ENCODE measurements around the gene IKZF3. TPM values are rescaled to one million over a fixed set of nuclear protein-coding genes. Genes with fewer than 3 reads are reported as not detected.

The IKZF3 gene
- total and polyA plus RNA-seq, 5 donors, result 0.14 to 1.3 (median 0.50) TPM

- DNase-seq (no peak), ATAC-seq (no peak)
- intact Hi-C loops (cut with DNase I), result no loop called here
- H3K27me3 ChIP-seq (ENCODE audit: control insufficient read depth, insufficient read depth), result no peaks in the 10 kb centered on the region
- H3K27ac ChIP-seq (ENCODE audit: low read length), result no peak overlapping the region
- 79% methylated on average over 2 of the region's 2 CpGs for WGBS
- no peaks in the 10 kb centered on the region for H3K4me1 ChIP-seq (ENCODE audit: control insufficient read depth, insufficient read depth, low read length)
- no peak overlapping the region for H3K4me3 ChIP-seq (ENCODE audit: low read length)
- H3K9me3 ChIP-seq (ENCODE audit: control insufficient read depth, low read length), result no peaks in the 10 kb centered on the region
These were observed 49.6 kb downstream of the IKZF3 start for GRCh38 chr17:39814497-39814896.

- WGBS, result 80% methylated on average over 11 of the region's 11 CpGs
- DNase-seq, result no peak
- no peak for ATAC-seq
- Histone ChIP-seq H3K27ac (ENCODE audit: low read length) (no peak overlapping the region), H3K9me3 (ENCODE audit: control insufficient read depth, low read length) (no peaks in the 10 kb centered on the region), H3K4me1 (ENCODE audit: control insufficient read depth, insufficient read depth, low read length) (no peaks in the 10 kb centered on the region), H3K27me3 (ENCODE audit: control insufficient read depth, insufficient read depth) (no peaks in the 10 kb centered on the region), H3K4me3 (ENCODE audit: low read length) (no peak overlapping the region)
- intact Hi-C loops (cut with DNase I), result no loop called here
These were observed 50.5 kb downstream of the IKZF3 start for GRCh38 chr17:39813631-39814030.

GRCh38 chr17:39812466-39812865, 51.6 kb downstream of the IKZF3 start:
- Histone ChIP-seq H3K4me3 (ENCODE audit: low read length) (no peak overlapping the region), H3K27ac (ENCODE audit: low read length) (no peak overlapping the region), H3K27me3 (ENCODE audit: control insufficient read depth, insufficient read depth) (no peaks in the 10 kb centered on the region), H3K9me3 (ENCODE audit: control insufficient read depth, low read length) (no peaks in the 10 kb centered on the region), H3K4me1 (ENCODE audit: control insufficient read depth, insufficient read depth, low read length) (no peaks in the 10 kb centered on the region)
- WGBS, result 77% methylated on average over 6 of the region's 6 CpGs
- no peak for DNase-seq
- intact Hi-C loops (cut with DNase I), result no loop called here
- ATAC-seq, result no peak

- no peak for ATAC-seq
These were observed 53.0 kb downstream of the IKZF3 start for GRCh38 chr17:39810939-39811728.

GRCh38 chr17:39809221-39809620, 54.9 kb downstream of the IKZF3 start:
- 61% methylated on average over 2 of the region's 2 CpGs for WGBS
- Histone ChIP-seq H3K27me3 (ENCODE audit: control insufficient read depth, insufficient read depth) (no peaks in the 10 kb centered on the region), H3K27ac (ENCODE audit: low read length) (no peak overlapping the region), H3K4me1 (ENCODE audit: control insufficient read depth, insufficient read depth, low read length) (no peaks in the 10 kb centered on the region), H3K9me3 (ENCODE audit: control insufficient read depth, low read length) (no peaks in the 10 kb centered on the region), H3K4me3 (ENCODE audit: low read length) (no peak overlapping the region)
- ATAC-seq (no peak), DNase-seq (no peak)
- intact Hi-C loops (cut with DNase I), result no loop called here

More at GRCh38 chr17:39810939-39811728, 53.0 kb downstream of the IKZF3 start:
- H3K9me3 ChIP-seq (ENCODE audit: control insufficient read depth, low read length), result no peaks in the 10 kb centered on the region
- no peak overlapping the region for H3K27ac ChIP-seq (ENCODE audit: low read length)
- H3K4me3 ChIP-seq (ENCODE audit: low read length), result no peak overlapping the region
- 77% methylated on average over 4 of the region's 4 CpGs for WGBS
- no peaks in the 10 kb centered on the region for H3K27me3 ChIP-seq (ENCODE audit: control insufficient read depth, insufficient read depth)
- H3K4me1 ChIP-seq (ENCODE audit: control insufficient read depth, insufficient read depth, low read length), result no peaks in the 10 kb centered on the region
- DNase-seq, result no peak
- intact Hi-C loops (cut with DNase I), result no loop called here

GRCh38 chr17:39808409-39808997, 55.6 kb downstream of the IKZF3 start:
- DNase-seq (no peak), ATAC-seq (no peak)
- Histone ChIP-seq H3K27ac (ENCODE audit: low read length) (no peak overlapping the region), H3K4me1 (ENCODE audit: control insufficient read depth, insufficient read depth, low read length) (no peaks in the 10 kb centered on the region), H3K9me3 (ENCODE audit: control insufficient read depth, low read length) (no peaks in the 10 kb centered on the region), H3K4me3 (ENCODE audit: low read length) (no peak overlapping the region), H3K27me3 (ENCODE audit: control insufficient read depth, insufficient read depth) (no peaks in the 10 kb centered on the region)
- WGBS, result 68% methylated on average over 3 of the region's 3 CpGs
- intact Hi-C loops (cut with DNase I), result no loop called here

GRCh38 chr17:39804839-39805238, 59.3 kb downstream of the IKZF3 start:
- ATAC-seq (no peak), DNase-seq (no peak)
- Histone ChIP-seq H3K4me1 (ENCODE audit: control insufficient read depth, insufficient read depth, low read length) (no peaks in the 10 kb centered on the region), H3K27ac (ENCODE audit: low read length) (no peak overlapping the region), H3K27me3 (ENCODE audit: control insufficient read depth, insufficient read depth) (no peaks in the 10 kb centered on the region), H3K4me3 (ENCODE audit: low read length) (no peak overlapping the region), H3K9me3 (ENCODE audit: control insufficient read depth, low read length) (no peaks in the 10 kb centered on the region)
- intact Hi-C loops (cut with DNase I), result no loop called here
- WGBS, result 28% methylated on average over 4 of the region's 4 CpGs

- ATAC-seq (no peak), DNase-seq (no peak)
- intact Hi-C loops (cut with DNase I), result no loop called here
- no peaks in the 10 kb centered on the region for H3K9me3 ChIP-seq (ENCODE audit: control insufficient read depth, low read length)
- H3K27me3 ChIP-seq (ENCODE audit: control insufficient read depth, insufficient read depth), result no peaks in the 10 kb centered on the region
- no peak overlapping the region for H3K4me3 ChIP-seq (ENCODE audit: low read length)
- no peak overlapping the region for H3K27ac ChIP-seq (ENCODE audit: low read length)
- no peaks in the 10 kb centered on the region for H3K4me1 ChIP-seq (ENCODE audit: control insufficient read depth, insufficient read depth, low read length)
- 78% methylated on average over 4 of the region's 4 CpGs for WGBS
These were observed 63.1 kb downstream of the IKZF3 start for GRCh38 chr17:39801055-39801454.

- WGBS, result 38% methylated on average over 1 of the region's 1 CpG
- H3K9me3 ChIP-seq (ENCODE audit: control insufficient read depth, low read length), result no peaks in the 10 kb centered on the region
- H3K27ac ChIP-seq (ENCODE audit: low read length), result no peak overlapping the region
- H3K4me1 ChIP-seq (ENCODE audit: control insufficient read depth, insufficient read depth, low read length), result no peaks in the 10 kb centered on the region
- DNase-seq (no peak), ATAC-seq (peak in 1 of 2 donors; percentile 20)
- no peak overlapping the region for H3K4me3 ChIP-seq (ENCODE audit: low read length)
- H3K27me3 ChIP-seq (ENCODE audit: control insufficient read depth, insufficient read depth), result no peaks in the 10 kb centered on the region
- intact Hi-C loops (cut with DNase I), result no loop called here
These were observed 63.6 kb downstream of the IKZF3 start for GRCh38 chr17:39800540-39800939.

GRCh38 chr17:39799395-39799794, 64.7 kb downstream of the IKZF3 start:
- WGBS, result 71% methylated on average over 1 of the region's 1 CpG
- no peak for ATAC-seq
- H3K9me3 ChIP-seq (ENCODE audit: control insufficient read depth, low read length), result no peaks in the 10 kb centered on the region

GRCh38 chr17:39794249-39794970, 69.7 kb downstream of the IKZF3 start:
- Histone ChIP-seq H3K27ac (ENCODE audit: low read length) (no peak overlapping the region), H3K4me1 (ENCODE audit: control insufficient read depth, insufficient read depth, low read length) (no peaks in the 10 kb centered on the region), H3K9me3 (ENCODE audit: control insufficient read depth, low read length) (no peaks in the 10 kb centered on the region), H3K27me3 (ENCODE audit: control insufficient read depth, insufficient read depth) (no peaks in the 10 kb centered on the region), H3K4me3 (ENCODE audit: low read length) (no peak overlapping the region)
- intact Hi-C loops (cut with DNase I), result no loop called here
- WGBS, result 82% methylated on average over 2 of the region's 2 CpGs
- DNase-seq (no peak), ATAC-seq (no peak)

More at GRCh38 chr17:39799395-39799794, 64.7 kb downstream of the IKZF3 start:
- Histone ChIP-seq H3K27me3 (ENCODE audit: control insufficient read depth, insufficient read depth) (no peaks in the 10 kb centered on the region), H3K27ac (ENCODE audit: low read length) (no peak overlapping the region), H3K4me1 (ENCODE audit: control insufficient read depth, insufficient read depth, low read length) (no peaks in the 10 kb centered on the region), H3K4me3 (ENCODE audit: low read length) (no peak overlapping the region)
- intact Hi-C loops (cut with DNase I), result no loop called here
- DNase-seq, result no peak

All from right cardiac atrium (tissue), 5 donors.